ENCODE results near the gene TPSG1.

Gene TPSG1

GRCh38 chr16:1180549-1181403 is 44.3 kb downstream of the TPSG1 start:
- DNase-seq (ENCODE audit: low read depth in 2 of 2, low spot score in 1 of 2): no peak

- DNase-seq (ENCODE audit: low read depth in 2 of 2, low spot score in 1 of 2): no peak
Observed at GRCh38 chr16:1178295-1178910, 46.7 kb downstream of the TPSG1 start.

- no peak for DNase-seq (ENCODE audit: low read depth in 2 of 2, low spot score in 1 of 2)
Observed at GRCh38 chr16:1177750-1178149, 47.3 kb downstream of the TPSG1 start.

GRCh38 chr16:1177053-1177452 is 48.0 kb downstream of the TPSG1 start:
- DNase-seq (ENCODE audit: low read depth in 2 of 2, low spot score in 1 of 2): no peak

GRCh38 chr16:1176280-1176897 is 48.7 kb downstream of the TPSG1 start:
- no peak for DNase-seq (ENCODE audit: low read depth in 2 of 2, low spot score in 1 of 2)

GRCh38 chr16:1175566-1176279 is 49.3 kb downstream of the TPSG1 start:
- no peak for DNase-seq (ENCODE audit: low read depth in 2 of 2, low spot score in 1 of 2)

- DNase-seq (ENCODE audit: low read depth in 2 of 2, low spot score in 1 of 2): no peak
Observed at GRCh38 chr16:1174477-1175357, 50.4 kb downstream of the TPSG1 start.

GRCh38 chr16:1173788-1174451 is 51.1 kb downstream of the TPSG1 start:
- DNase-seq (ENCODE audit: low read depth in 2 of 2, low spot score in 1 of 2): no peak

GRCh38 chr16:1172651-1173050 is 52.4 kb downstream of the TPSG1 start:
- no peak for DNase-seq (ENCODE audit: low read depth in 2 of 2, low spot score in 1 of 2)

- no peak for DNase-seq (ENCODE audit: low read depth in 2 of 2, low spot score in 1 of 2)
Observed at GRCh38 chr16:1171854-1172428, 53.1 kb downstream of the TPSG1 start.

All from stimulated activated CD8-positive, alpha-beta memory T cell treated with anti-CD3 and anti-CD28 coated beads, Interleukin-4, amount 100 ng/mL, for 1 hour (primary cell).